Measurements from ENCODE around the gene HSPB3. TPM values are rescaled to one million over a fixed set of nuclear protein-coding genes. Genes with fewer than 3 reads are reported as not detected.
"Not testable (repeated sequence)": the region's sequence is repeated elsewhere in the genome, so short reads cannot be mapped to it uniquely, and the experiment has no call there.

The HSPB3 gene
- total and polyA plus RNA-seq, 2 experiments from 2014 or later: 0.77 to 1.8 TPM

DNA sequence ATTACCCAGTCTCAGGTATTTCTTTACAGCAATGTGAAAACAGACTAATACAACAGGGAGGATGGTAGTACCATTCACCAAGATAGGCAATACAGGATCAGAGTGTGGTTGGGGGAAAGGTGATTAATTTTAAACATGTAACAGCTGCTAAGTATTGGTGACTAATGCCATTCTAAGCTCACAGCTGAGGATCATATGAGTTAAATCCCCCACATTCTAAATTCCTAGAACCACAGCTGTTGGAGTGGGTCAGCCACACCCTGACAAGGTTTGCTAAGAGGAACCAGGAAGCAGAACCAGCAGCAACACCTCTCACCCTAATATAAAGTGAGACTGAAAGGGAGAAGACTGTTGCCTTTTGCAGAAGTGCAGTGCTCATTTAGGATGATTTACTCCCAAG, 24.8 kb downstream of the HSPB3 start:
- no peak overlapping the region for H2AFZ ChIP-seq
- TF ChIP-seq, protein P1, sequence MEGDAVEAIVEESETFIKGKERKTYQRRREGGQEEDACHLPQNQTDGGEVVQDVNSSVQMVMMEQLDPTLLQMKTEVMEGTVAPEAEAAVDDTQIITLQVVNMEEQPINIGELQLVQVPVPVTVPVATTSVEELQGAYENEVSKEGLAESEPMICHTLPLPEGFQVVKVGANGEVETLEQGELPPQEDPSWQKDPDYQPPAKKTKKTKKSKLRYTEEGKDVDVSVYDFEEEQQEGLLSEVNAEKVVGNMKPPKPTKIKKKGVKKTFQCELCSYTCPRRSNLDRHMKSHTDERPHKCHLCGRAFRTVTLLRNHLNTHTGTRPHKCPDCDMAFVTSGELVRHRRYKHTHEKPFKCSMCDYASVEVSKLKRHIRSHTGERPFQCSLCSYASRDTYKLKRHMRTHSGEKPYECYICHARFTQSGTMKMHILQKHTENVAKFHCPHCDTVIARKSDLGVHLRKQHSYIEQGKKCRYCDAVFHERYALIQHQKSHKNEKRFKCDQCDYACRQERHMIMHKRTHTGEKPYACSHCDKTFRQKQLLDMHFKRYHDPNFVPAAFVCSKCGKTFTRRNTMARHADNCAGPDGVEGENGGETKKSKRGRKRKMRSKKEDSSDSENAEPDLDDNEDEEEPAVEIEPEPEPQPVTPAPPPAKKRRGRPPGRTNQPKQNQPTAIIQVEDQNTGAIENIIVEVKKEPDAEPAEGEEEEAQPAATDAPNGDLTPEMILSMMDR (IDR thresholded peaks at IDR 0.05; ENCODE audit: poor library complexity): no peak
- TF ChIP-seq EZH2 (IDR thresholded peaks at IDR 0.05; ENCODE audit: borderline replicate concordance) (no peak), EZH2phosphoT487 (IDR thresholded peaks at IDR 0.05; ENCODE audit: low read depth, severe bottlenecking, unreplicated experiment) (no peak)
- no peaks in the 10 kb centered on the region for H3K27me3 ChIP-seq
- H3K4me2 ChIP-seq: no peak overlapping the region
- no peaks in the 10 kb centered on the region for H3K4me1 ChIP-seq (ENCODE audit: insufficient read depth)
- no peaks in the 10 kb centered on the region for H3K9me3 ChIP-seq (ENCODE audit: low read depth)
- no peak overlapping the region for H3K4me3 ChIP-seq
- no peak overlapping the region for H3K27ac ChIP-seq
- H3K79me2 ChIP-seq: no peaks in the 10 kb centered on the region
- DNase-seq (ENCODE audit: low spot score): no peak
- no peaks in the 10 kb centered on the region for H3K9me2 ChIP-seq (replicated peaks; ENCODE audit: insufficient read depth)
- H3K36me3 ChIP-seq (replicated peaks; ENCODE audit: insufficient read depth, low read depth): no peaks in the 10 kb centered on the region
- no peaks in the 10 kb centered on the region for H4K20me1 ChIP-seq (ENCODE audit: insufficient read depth, poor library complexity, severe bottlenecking)

- no peak for TF ChIP-seq EZH2phosphoT487 (IDR thresholded peaks at IDR 0.05; ENCODE audit: low read depth, severe bottlenecking, unreplicated experiment)
- TF ChIP-seq, protein P1 (IDR thresholded peaks at IDR 0.05; ENCODE audit: poor library complexity): no peak
- no peak for TF ChIP-seq EZH2 (IDR thresholded peaks at IDR 0.05; ENCODE audit: borderline replicate concordance)
- Histone ChIP-seq H3K9me2 (replicated peaks; ENCODE audit: insufficient read depth) (no peaks in the 10 kb centered on the region), H3K27me3 (no peaks in the 10 kb centered on the region), H2AFZ (no peak overlapping the region), H4K20me1 (ENCODE audit: insufficient read depth, poor library complexity, severe bottlenecking) (no peaks in the 10 kb centered on the region), H3K36me3 (replicated peaks; ENCODE audit: insufficient read depth, low read depth) (no peaks in the 10 kb centered on the region), H3K27ac (no peak overlapping the region), H3K4me3 (no peak overlapping the region), H3K9me3 (ENCODE audit: low read depth) (no peaks in the 10 kb centered on the region), H3K4me2 (no peak overlapping the region), H3K79me2 (no peaks in the 10 kb centered on the region), H3K4me1 (ENCODE audit: insufficient read depth) (no peaks in the 10 kb centered on the region)
- 75% methylated on average over 5 of the region's 5 CpGs for WGBS (ENCODE audit: low lambda C conversion rate, missing lambda C conversion rate)
- DNase-seq (ENCODE audit: low spot score): no peak
These were observed 28.9 kb downstream of the HSPB3 start for GRCh38 chr5:54484219-54484894.

DNA sequence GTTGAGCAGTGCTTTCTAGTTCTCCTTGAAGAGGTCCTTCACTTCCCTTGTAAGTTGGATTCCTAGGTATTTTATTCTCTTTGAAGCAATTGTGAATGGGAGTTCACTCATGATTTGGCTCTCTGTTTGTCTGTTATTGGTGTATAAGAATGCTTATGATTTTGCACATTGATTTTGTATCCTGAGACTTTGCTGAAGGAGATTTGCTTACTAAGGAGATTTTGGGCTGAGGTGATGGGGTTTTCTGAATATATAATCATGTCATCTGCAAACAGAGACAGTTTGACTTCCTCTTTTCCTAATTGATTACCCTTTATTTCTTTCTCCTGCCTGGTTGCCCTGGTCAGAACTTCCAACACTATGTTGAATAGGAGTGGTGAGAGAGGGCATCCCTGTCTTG, 30.2 kb downstream of the HSPB3 start:
- H2AFZ ChIP-seq; H3K4me2 ChIP-seq; H3K9me2 ChIP-seq (replicated peaks; ENCODE audit: insufficient read depth); H3K27ac ChIP-seq; H4K20me1 ChIP-seq (ENCODE audit: insufficient read depth, poor library complexity, severe bottlenecking); H3K79me2 ChIP-seq; DNase-seq (ENCODE audit: low spot score); H3K4me3 ChIP-seq; H3K9me3 ChIP-seq (ENCODE audit: low read depth); H3K36me3 ChIP-seq (replicated peaks; ENCODE audit: insufficient read depth, low read depth); H3K27me3 ChIP-seq; H3K4me1 ChIP-seq (ENCODE audit: insufficient read depth): not testable (repeated sequence)

DNA sequence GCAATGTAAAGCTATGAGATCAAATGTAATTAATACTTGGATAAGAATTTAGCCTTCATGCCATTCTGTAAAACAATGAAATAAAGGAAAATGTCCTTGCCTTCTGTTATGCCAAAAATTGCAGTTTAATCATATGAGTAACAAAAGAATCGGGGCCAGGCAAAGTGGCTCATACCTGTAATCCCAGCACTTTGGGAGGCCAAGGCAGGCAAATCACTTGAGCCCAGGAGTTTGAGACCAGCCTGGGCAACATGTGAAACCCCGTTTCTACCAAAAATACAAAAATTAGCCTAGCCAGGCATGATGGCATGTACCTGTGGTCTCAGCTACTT, 34.1 kb downstream of the HSPB3 start:
- not testable (repeated sequence) for H3K27me3 ChIP-seq; H4K20me1 ChIP-seq (ENCODE audit: insufficient read depth, poor library complexity, severe bottlenecking); H3K36me3 ChIP-seq (replicated peaks; ENCODE audit: insufficient read depth, low read depth); DNase-seq (ENCODE audit: low spot score); H3K4me1 ChIP-seq (ENCODE audit: insufficient read depth); H3K4me3 ChIP-seq; H3K27ac ChIP-seq; H2AFZ ChIP-seq; H3K4me2 ChIP-seq; H3K9me2 ChIP-seq (replicated peaks; ENCODE audit: insufficient read depth); H3K9me3 ChIP-seq (ENCODE audit: low read depth); H3K79me2 ChIP-seq
- 30% methylated on average over 2 of the region's 2 CpGs for WGBS (ENCODE audit: low lambda C conversion rate, missing lambda C conversion rate)

DNA sequence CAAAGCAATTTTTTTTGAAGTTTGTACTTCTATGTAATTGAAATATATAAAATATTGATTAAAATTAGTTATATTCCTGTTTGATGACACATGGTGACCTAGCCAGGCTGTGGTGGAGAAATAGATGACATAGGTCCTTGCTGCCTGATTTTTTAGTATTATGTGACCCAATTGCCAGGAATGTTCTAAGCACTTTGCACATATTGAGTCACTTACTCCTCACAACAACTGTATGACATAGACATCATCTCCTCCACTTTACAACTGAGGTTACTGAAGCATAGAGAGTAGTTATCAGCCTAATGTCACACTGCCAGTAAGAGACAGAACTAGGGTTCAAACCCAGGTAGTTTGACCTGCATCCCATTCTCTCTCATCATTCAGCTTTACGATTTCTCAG, 35.8 kb downstream of the HSPB3 start:
- H3K4me1 ChIP-seq (ENCODE audit: insufficient read depth): no peaks in the 10 kb centered on the region
- DNase-seq (ENCODE audit: low spot score): no peak
- no peak overlapping the region for H3K4me3 ChIP-seq
- H4K20me1 ChIP-seq (ENCODE audit: insufficient read depth, poor library complexity, severe bottlenecking): no peaks in the 10 kb centered on the region
- WGBS (ENCODE audit: low lambda C conversion rate, missing lambda C conversion rate): 91% methylated on average over 1 of the region's 1 CpG
- no peaks in the 10 kb centered on the region for H3K9me3 ChIP-seq (ENCODE audit: low read depth)
- no peaks in the 10 kb centered on the region for H3K27me3 ChIP-seq
- H3K79me2 ChIP-seq: no peaks in the 10 kb centered on the region
- no peak overlapping the region for H2AFZ ChIP-seq
- TF ChIP-seq EZH2 (IDR thresholded peaks at IDR 0.05; ENCODE audit: borderline replicate concordance) (no peak), EZH2phosphoT487 (IDR thresholded peaks at IDR 0.05; ENCODE audit: low read depth, severe bottlenecking, unreplicated experiment) (no peak)
- TF ChIP-seq, protein P1 (IDR thresholded peaks at IDR 0.05; ENCODE audit: poor library complexity): no peak
- H3K27ac ChIP-seq: no peak overlapping the region
- no peaks in the 10 kb centered on the region for H3K36me3 ChIP-seq (replicated peaks; ENCODE audit: insufficient read depth, low read depth)
- no peaks in the 10 kb centered on the region for H3K9me2 ChIP-seq (replicated peaks; ENCODE audit: insufficient read depth)
- no peak overlapping the region for H3K4me2 ChIP-seq

All from hepatocyte (in vitro differentiated cells).